A549 (cell line): Measurements from ENCODE around the gene PSMD7.

Source experiments
- HDAC2 ChIP-seq: fragments of 200-600 bp; sonication (generic); IDR thresholded peaks from 2 replicates; pipeline ENCODE4 v1.6.1; 2016
- POLR2A ChIP-seq: IDR thresholded peaks from 2 replicates; pipeline ENCODE4 v1.6.1; 2012; ENCODE audit warnings: mild to moderate bottlenecking, low read length
- RAD21 ChIP-seq, 2 experiments: fragments of >200 bp in 1 of 2; sonication (Bioruptor Twin) in 1 of 2; formaldehyde crosslinking in 1 of 2; IDR thresholded peaks in 1 of 2; conservative IDR thresholded peaks in 1 of 2; 2 replicates in 1 of 2; 3 replicates in 1 of 2; pipeline ENCODE4 v1.6.1; 2012 to 2018; ENCODE audit warnings: inconsistent platforms in 1 of 2
- TF ChIP-seq, protein P1 (sequence below): fragments of >200 bp; sonication (Bioruptor Twin); formaldehyde crosslinking; IDR thresholded peaks from 3 replicates; pipeline ENCODE4 v1.5.1; 2016
- TF ChIP-seq, protein P2 (sequence below): IDR thresholded peaks from 2 replicates; pipeline ENCODE4 v1.6.1; 2012

DNA sequence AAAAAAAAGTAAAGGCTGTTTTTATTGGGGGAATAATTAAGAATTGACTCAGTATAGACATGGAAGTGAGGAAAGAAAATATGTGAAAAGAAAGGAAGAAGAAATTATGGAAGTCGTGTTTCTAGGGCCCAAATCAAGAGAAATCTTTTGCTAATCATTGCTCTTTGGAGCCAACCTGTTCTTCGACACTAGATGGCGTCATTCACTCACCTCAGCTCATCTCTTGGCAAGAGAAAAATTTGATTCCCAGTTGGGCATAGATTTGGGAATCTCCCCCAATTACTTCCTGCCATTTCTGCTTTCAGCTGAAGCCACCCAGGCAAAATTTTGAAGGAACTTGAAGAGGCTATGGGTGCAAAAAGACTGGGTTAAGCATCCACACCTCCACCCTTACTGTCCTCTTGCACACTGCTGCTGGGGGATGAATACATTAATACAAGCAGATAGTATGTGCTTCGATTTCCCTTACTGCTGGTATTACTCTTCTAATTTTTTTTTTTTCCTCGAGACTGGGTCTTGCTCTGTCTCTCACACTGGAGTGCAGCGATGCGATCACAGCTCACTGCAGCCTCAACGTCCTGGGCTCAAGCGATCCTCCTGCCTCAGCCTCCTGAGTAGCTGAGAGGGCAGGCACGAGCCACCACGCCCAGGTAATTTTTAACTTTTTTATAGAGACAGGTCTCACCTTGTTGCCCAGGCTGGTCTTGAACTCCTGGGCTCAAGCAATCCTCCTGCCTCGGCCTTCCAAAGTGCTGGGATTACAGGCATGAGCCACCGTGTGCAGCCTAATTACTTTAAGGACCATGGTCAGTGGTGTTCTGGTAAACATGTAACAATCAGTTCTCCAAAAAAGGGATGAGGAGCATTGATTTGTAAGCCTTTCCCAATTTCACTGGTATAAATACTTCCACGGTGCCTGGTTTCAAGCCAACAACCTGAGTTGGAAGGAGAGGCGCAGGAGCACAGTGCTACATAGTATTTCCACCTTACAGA, 13.5 kb downstream of the PSMD7 start:
- TF ChIP-seq, protein P1, sequence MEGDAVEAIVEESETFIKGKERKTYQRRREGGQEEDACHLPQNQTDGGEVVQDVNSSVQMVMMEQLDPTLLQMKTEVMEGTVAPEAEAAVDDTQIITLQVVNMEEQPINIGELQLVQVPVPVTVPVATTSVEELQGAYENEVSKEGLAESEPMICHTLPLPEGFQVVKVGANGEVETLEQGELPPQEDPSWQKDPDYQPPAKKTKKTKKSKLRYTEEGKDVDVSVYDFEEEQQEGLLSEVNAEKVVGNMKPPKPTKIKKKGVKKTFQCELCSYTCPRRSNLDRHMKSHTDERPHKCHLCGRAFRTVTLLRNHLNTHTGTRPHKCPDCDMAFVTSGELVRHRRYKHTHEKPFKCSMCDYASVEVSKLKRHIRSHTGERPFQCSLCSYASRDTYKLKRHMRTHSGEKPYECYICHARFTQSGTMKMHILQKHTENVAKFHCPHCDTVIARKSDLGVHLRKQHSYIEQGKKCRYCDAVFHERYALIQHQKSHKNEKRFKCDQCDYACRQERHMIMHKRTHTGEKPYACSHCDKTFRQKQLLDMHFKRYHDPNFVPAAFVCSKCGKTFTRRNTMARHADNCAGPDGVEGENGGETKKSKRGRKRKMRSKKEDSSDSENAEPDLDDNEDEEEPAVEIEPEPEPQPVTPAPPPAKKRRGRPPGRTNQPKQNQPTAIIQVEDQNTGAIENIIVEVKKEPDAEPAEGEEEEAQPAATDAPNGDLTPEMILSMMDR, result peak; percentile 90
- TF ChIP-seq RAD21 (conservative IDR thresholded peaks at IDR 0.05 in 1 of 2, IDR thresholded peaks at IDR 0.05 in 1 of 2) (peak; percentile 83 to 88), POLR2A (no peak), HDAC2 (no peak)
- TF ChIP-seq, protein P2, sequence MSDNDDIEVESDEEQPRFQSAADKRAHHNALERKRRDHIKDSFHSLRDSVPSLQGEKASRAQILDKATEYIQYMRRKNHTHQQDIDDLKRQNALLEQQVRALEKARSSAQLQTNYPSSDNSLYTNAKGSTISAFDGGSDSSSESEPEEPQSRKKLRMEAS, result no peak
